Stimulated activated CD8-positive, alpha-beta memory T cell treated with anti-CD3 and anti-CD28 coated beads, Interleukin-4, amount 100 ng/mL, for 1 hour (primary cell): ENCODE results near the gene SASH3.

Experiments used
- DNase-seq, 2 donors: peaks; one replicate each; pipeline ENCODE4 v3.0.0-alpha.2; 2020; ENCODE audit warnings: low read depth in 2 of 2, low spot score in 1 of 2

Gene SASH3

GRCh38 chrX:129782706-129783105, 3.0 kb downstream of the SASH3 start:
- no peak for DNase-seq

DNA sequence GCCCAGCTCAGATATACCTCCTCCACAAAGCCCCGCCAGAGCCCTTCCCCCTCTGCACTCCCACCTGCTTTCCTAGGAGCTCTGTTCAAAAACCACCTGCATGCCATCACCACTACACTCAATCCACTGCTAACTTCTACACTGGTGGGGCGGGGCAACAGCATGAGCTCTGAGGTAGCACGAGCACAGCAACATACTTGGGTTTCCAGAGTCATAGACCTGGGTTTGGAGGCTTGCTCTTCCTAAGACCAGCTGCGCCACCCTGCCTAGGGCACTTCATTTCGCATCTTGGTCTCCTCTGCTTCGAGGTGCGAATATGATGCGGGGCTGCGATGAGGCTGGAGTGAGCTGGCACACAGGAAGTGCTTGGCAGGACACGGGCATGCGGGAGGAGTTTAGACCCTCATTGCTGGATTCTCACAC, 3.6 kb downstream of the SASH3 start:
- DNase-seq = no peak

DNA sequence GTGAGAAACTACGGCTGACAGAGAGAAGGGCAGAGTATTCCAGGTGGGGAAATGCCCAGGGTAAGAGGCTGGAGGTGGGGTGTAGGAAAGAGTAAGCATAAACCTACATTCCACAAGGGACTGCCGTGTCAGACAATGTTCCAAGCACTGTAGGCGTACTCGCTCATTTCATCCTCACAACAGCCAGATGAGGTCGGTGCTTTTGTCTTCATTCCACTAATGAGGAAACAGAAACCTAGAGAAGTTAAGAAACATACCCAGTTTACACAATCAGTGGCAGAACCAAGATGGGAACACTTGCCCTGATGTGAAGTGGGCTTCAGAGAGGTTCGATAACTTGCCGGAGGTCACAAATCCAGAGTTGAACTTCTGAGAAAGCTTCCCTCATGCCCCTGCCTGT, 4.6 kb downstream of the SASH3 start:
- DNase-seq = no peak

DNA sequence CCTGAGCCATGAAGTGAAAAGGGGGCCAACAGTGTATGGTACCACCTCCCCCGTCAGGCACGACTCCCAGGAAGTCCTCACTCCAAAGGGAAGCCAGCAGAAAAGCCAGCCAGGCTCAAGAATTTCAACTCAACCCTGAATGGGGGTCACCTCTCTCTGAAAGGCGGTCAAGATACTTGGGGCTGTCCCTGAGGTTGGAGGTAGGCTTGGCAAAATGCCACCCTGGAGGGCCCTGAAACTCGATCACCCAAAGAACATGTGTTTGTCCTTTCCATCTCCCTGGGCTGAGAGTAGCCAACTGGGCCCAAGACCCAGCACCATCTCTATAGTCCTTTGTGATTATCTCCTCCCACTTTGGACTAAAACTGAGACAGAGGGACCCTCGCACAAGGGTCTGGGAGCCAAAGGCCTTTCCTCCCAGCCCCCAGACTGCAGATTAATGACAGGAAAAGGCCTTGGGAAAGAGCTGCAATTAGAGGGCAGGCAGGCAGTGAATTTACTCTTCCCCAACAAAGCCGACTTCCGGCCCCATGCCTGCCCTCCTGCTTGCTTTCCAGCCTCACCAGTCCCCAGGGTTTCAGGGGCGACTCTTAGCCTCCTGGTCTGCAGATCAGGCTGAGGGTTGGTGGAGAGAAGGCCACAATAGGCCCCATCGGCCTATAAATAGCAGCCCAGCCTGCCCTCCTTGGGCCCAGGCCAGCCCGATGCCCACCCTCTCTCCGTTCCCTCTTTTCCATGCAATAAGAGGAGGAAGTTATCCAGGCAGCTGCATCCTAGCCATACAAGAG, 5.6 kb downstream of the SASH3 start:
- no peak for DNase-seq

- DNase-seq = no peak
These were observed 6.5 kb downstream of the SASH3 start for GRCh38 chrX:129786210-129786651.

- no peak for DNase-seq
These were observed 7.7 kb downstream of the SASH3 start for GRCh38 chrX:129787336-129788055.

- no peak for DNase-seq
These were observed 8.8 kb downstream of the SASH3 start for GRCh38 chrX:129788527-129788926.

DNA sequence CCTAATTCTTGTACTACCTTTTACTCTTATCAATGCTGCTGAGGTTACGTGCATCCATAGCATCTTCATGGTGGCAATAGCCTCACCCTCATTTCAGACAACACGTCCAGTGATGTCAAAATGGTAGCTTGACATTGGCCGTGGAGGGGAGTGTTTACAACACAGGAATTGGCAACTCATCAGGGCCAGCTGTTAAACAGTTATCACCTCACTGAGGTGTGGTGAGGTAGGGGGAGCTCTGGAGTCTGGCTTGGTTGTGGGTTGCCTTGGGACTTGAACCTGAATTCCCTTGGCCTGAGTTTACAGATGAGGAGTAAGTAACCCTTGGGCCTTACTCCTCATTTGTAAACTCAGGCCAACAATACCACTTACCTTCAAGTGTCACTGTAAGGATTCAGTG, 10.4 kb downstream of the SASH3 start:
- DNase-seq = no peak

DNA sequence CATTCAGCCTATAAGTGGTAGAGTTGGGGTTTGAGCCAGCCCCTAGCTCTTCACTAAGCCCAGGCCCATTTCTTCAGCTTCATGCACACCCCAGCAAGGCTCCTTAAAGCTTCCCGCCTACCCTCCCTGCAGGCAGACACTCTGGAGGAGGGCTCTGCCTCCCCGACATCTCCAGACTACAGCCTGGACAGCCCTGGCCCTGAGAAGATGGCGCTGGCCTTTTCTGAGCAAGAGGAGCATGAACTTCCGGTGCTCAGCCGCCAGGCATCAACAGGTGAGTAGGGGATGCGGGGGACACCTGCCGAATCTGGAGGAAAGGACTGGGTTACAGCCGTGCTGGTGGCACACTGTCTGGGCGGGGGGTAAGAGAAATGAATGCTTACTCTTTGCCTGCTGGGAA, 11.1 kb downstream of the SASH3 start:
- DNase-seq = no peak

- DNase-seq = no peak
These were observed 11.6 kb downstream of the SASH3 start for GRCh38 chrX:129791336-129791735.

- no peak for DNase-seq
These were observed 12.3 kb downstream of the SASH3 start for GRCh38 chrX:129791961-129792570.

GRCh38 chrX:129792586-129793291, 13.0 kb downstream of the SASH3 start:
- no peak for DNase-seq

DNA sequence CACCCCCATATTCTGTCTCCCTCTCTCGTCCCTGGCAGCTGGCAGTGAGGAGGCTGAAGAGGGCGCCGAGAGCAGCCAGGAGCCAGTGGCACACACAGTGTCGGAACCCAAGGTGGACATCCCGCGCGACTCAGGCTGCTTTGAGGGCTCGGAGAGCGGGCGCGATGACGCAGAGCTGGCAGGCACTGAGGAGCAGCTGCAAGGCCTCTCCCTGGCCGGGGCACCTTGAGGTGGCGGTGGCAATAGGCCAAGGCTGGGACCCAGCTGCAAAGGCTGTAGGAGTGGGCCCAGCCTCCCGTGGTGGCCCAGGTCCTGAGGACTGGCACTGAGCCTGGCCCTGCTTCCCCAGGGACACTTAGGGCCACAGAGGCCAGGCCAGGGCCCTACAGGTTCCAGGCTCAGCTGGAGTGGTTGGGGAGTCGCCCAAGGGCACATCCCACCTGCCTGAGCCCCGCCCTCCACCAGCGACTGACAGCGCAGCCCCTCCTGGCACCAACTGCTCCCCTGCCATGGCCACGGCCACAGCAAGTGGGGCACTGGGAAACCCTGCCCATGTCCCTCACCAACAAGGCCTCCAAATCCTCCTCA, 13.9 kb downstream of the SASH3 start:
- no peak for DNase-seq

DNA sequence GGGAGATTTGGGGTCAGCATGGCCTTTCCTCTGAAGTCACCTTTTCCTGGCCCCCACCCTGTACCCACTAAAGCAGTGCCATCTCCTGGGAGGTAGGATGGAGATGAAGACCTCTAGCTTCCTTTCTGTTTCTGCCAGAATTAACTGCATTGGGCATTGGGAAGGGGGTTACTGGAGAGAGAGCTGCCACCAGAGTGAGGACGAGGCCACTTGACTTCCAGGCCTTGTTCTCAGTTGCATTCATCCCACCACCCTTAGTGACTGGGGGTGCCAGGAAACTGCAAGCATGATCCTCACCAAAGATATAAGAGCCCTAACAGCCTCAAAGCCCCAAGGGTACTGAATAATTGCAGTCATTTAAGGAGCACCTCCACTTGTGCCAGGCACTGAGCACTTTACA, 15.8 kb downstream of the SASH3 start:
- no peak for DNase-seq

GRCh38 chrX:129797251-129797906, 17.6 kb downstream of the SASH3 start:
- DNase-seq = no peak

GRCh38 chrX:129798456-129798855, 18.7 kb downstream of the SASH3 start:
- DNase-seq = no peak

DNA sequence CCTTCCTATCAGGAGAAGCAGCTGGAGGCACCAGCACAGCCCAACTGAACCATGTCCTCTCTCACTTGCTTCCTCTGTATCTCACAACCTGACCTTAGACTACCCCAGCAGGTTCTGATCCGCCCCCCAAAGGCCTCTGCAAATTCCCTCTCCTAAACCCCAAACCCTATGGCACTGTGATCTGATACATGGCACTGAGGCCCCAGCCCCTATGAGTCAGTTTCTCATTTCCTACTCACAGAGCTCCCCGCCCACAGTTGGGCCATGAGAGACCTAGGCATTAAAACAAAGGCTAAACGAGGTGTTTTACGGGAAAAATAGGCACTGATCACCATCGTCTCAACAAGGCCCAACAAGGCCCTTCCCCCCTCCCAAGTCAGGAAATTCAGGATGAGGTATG, 19.1 kb downstream of the SASH3 start:
- DNase-seq = no peak

DNA sequence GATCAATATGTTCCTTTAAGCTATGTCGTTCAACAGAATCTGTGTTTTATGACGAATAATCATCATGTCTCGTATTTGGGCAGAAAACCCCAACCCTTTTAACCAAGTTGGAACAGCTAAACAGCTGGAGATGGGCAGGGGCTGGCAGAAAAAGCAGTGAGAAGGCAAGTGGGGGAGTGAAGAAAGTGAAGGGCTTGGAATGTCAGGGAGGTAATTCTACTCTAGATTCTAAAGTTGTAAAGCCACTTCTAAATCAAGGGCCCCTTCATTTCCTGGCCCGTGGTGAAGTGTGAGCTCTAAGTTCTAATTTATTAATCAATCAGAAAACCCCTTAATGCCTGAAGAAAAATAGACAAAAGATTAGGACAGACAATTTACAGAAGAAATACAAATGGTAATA, 20.4 kb downstream of the SASH3 start:
- no peak for DNase-seq

- no peak for DNase-seq
These were observed 23.1 kb downstream of the SASH3 start for GRCh38 chrX:129802863-129803262.

GRCh38 chrX:129804806-129805205, 25.1 kb downstream of the SASH3 start:
- no peak for DNase-seq
